ENCODE data around the gene HOXA4. TPM values are rescaled to one million over a fixed set of nuclear protein-coding genes. Genes with fewer than 3 reads are reported as not detected.

HOXA4 gene
- total and polyA plus RNA-seq, 12 donors, result 0.20 to 1.2 (median 0.59) TPM; not detected in 4

GRCh38 chr7:27178366-27178765, 47.8 kb upstream of the HOXA4 start:
- intact Hi-C loops (cut with DNase I), result no loop called here

GRCh38 chr7:27177795-27178320, 47.3 kb upstream of the HOXA4 start:
- peaks cover 72 to 100% (median 100%) of the 10 kb centered on the region in 7 donors for H3K27me3 ChIP-seq
- DNase-seq, result no peak
- no peak for TF ChIP-seq CTCF (IDR thresholded peaks at IDR 0.05)
- peaks cover 6 to 36% (median 24%) of the 10 kb centered on the region in 9 donors for H3K4me1 ChIP-seq
- intact Hi-C loops (cut with DNase I), result no loop called here
- no peak overlapping the region for H3K4me3 ChIP-seq
- H3K9me3 ChIP-seq, result no peaks in the 10 kb centered on the region
- ATAC-seq, result no peak
- WGBS, 2 donors, result 78 to 81% methylated on average over 5 of the region's 5 CpGs
- H3K36me3 ChIP-seq, result peaks cover 0 to 3% (median 0%) of the 10 kb centered on the region in 9 donors
- no peak overlapping the region for H3K27ac ChIP-seq

More at GRCh38 chr7:27178366-27178765, 47.8 kb upstream of the HOXA4 start:
- peaks cover 0 to 3% (median 0%) of the 10 kb centered on the region in 9 donors for H3K36me3 ChIP-seq
- H3K4me3 ChIP-seq, result no peak overlapping the region
- H3K27me3 ChIP-seq, result peaks cover 72 to 100% (median 100%) of the 10 kb centered on the region in 7 donors
- DNase-seq (no peak), ATAC-seq (no peak)
- H3K27ac ChIP-seq, result no peak overlapping the region
- peaks cover 7 to 36% (median 23%) of the 10 kb centered on the region in 9 donors for H3K4me1 ChIP-seq
- no peaks in the 10 kb centered on the region for H3K9me3 ChIP-seq
- no peak for TF ChIP-seq CTCF (IDR thresholded peaks at IDR 0.05)
- 72 to 74% methylated on average over 6 of the region's 6 CpGs for WGBS, 2 donors

- intact Hi-C loops (cut with DNase I), result no loop called here
- ATAC-seq (no peak), DNase-seq (no peak)
- H3K27me3 ChIP-seq, result peaks cover 72 to 100% (median 100%) of the 10 kb centered on the region in 7 donors
- peaks cover 0 to 3% (median 0%) of the 10 kb centered on the region in 9 donors for H3K36me3 ChIP-seq
- no peaks in the 10 kb centered on the region for H3K9me3 ChIP-seq
- peaks cover 8 to 36% (median 29%) of the 10 kb centered on the region in 9 donors for H3K4me1 ChIP-seq
- TF ChIP-seq CTCF (IDR thresholded peaks at IDR 0.05), result no peak
- WGBS, 2 donors, result 69 to 71% methylated on average over 22 of the region's 22 CpGs
- H3K27ac ChIP-seq, result no peak overlapping the region
- no peak overlapping the region for H3K4me3 ChIP-seq
Measured at GRCh38 chr7:27176962-27177794, 46.6 kb upstream of the HOXA4 start.

- Histone ChIP-seq H3K27ac (no peak overlapping the region), H3K4me3 (no peak overlapping the region), H3K36me3 (peaks cover 0 to 3% (median 0%) of the 10 kb centered on the region in 9 donors), H3K9me3 (no peaks in the 10 kb centered on the region), H3K27me3 (peaks cover 77 to 100% (median 100%) of the 10 kb centered on the region in 7 donors), H3K4me1 (peaks cover 8 to 43% (median 29%) of the 10 kb centered on the region in 9 donors)
- DNase-seq (no peak), ATAC-seq (no peak)
- intact Hi-C loops (cut with DNase I), result no loop called here
- 68 to 75% methylated on average over 3 of the region's 3 CpGs for WGBS, 2 donors
- TF ChIP-seq CTCF (IDR thresholded peaks at IDR 0.05), result no peak
Measured at GRCh38 chr7:27176524-27176845, 45.9 kb upstream of the HOXA4 start.

Measured in heart right ventricle (tissue), 16 donors.